Right lobe of liver (tissue), 4 donors: ENCODE measurements around the gene OPTC.

Source experiments
- CTCF ChIP-seq, 4 donors: fragments of 200-600 bp in 3 of 4; fragments of 450-650 bp in 1 of 4; IDR thresholded peaks; one replicate each; pipeline versions ENCODE4 v1.5.1 to v1.8.0; 2016 to 2022; ENCODE audit warnings: antibody characterized with exemption in 4 of 4, mild to moderate bottlenecking in 2 of 4
- POLR2A ChIP-seq: fragments of 450-650 bp; IDR thresholded peaks from one replicate; pipeline ENCODE4 v1.6.1; 2017; ENCODE audit warnings: antibody characterized with exemption, mild to moderate bottlenecking
- donor health status: DM: no; HTN: no; CAD: no.
- donor health status: DM: no; HTN: no; CAD: no.
- donor health status: DM: no; HTN: yes; CAD: no.

- TF ChIP-seq CTCF (IDR thresholded peaks at IDR 0.05) (no peak), POLR2A (no peak)
These were observed 63.4 kb downstream of the OPTC start for GRCh38 chr1:203557390-203557789.
